Fibroblast of upper back skin (primary cell): ENCODE results near the gene CNIH1.
A peak's percentile ranks its signal among the peaks of the same experiment; 100 is the strongest.
"Not testable (repeated sequence)": the region's sequence is repeated elsewhere in the genome, so short reads cannot be mapped to it uniquely, and the experiment has no call there.

Experiments
- DNase-seq: peaks from one replicate; pipeline ENCODE4 v3.0.0-alpha.2; 2013

Gene CNIH1

GRCh38 chr14:54425537-54426274, 15.5 kb downstream of the CNIH1 start:
- DNase-seq = no peak

DNA sequence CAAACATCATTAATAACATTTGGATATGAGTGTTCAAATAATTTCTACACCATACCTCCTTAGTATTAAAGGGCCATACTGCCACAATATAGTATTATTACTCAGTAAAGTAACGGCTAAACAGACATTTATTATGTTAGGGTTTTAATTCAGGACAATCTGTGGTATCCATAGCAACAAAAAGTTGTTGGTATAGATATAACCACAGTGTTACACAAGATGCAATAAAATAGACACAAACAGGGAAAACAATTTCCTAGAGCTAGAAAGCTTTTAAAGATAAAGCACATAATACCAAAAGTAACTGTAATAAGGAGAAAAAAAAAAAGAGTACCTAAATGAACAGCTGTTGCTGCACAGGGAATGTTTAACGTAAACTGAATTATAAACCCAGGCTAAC, 16.1 kb downstream of the CNIH1 start:
- no peak for DNase-seq

DNA sequence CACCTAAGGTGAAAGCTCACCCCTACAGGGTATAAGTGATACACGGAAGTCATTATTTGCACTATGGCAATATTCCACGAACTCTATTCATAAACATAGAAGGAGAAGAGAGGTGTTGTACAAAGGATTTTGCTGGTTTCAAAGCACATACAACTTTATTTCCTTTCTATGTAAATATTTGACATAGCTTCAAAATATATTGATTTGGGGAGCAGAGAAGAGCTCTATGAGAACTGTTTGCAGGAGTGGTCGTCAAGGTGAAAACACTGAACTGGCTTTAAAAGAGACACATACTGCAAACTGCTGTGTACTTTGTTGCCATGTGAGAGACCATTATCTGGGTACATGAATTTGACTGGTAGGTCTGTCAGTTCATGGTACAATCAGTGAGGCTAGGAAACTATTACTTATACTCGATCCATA, 16.7 kb downstream of the CNIH1 start:
- DNase-seq = no peak

- DNase-seq = no peak
Measured at GRCh38 chr14:54423991-54424390, 17.2 kb downstream of the CNIH1 start.

- peak; percentile 56 for DNase-seq
Measured at GRCh38 chr14:54420478-54421142, 20.6 kb downstream of the CNIH1 start.

GRCh38 chr14:54411371-54411770, 29.8 kb downstream of the CNIH1 start:
- no peak for DNase-seq

DNA sequence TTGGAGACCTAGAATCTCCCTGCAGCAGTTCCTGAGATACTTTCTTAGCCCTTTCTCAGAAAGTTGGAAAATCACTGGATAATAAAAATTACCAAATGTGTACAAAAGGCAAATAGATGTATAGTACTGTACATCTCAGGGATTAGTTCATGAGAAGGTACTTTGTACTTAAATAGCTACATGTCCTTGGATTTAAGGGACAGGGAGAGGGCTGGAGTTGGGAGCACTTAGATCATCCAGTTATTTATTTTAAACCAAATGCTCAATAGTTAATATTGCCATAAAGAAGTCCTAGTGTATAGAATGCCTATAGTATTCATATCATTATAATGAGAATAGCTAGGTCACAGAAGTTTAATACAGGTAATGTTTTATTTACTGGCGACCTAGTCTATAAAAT, 31.0 kb downstream of the CNIH1 start:
- DNase-seq = no peak

- DNase-seq = peak; percentile 53
Measured at GRCh38 chr14:54403401-54404005, 37.7 kb downstream of the CNIH1 start.

GRCh38 chr14:54399560-54399959, 41.6 kb downstream of the CNIH1 start:
- DNase-seq = no peak

DNA sequence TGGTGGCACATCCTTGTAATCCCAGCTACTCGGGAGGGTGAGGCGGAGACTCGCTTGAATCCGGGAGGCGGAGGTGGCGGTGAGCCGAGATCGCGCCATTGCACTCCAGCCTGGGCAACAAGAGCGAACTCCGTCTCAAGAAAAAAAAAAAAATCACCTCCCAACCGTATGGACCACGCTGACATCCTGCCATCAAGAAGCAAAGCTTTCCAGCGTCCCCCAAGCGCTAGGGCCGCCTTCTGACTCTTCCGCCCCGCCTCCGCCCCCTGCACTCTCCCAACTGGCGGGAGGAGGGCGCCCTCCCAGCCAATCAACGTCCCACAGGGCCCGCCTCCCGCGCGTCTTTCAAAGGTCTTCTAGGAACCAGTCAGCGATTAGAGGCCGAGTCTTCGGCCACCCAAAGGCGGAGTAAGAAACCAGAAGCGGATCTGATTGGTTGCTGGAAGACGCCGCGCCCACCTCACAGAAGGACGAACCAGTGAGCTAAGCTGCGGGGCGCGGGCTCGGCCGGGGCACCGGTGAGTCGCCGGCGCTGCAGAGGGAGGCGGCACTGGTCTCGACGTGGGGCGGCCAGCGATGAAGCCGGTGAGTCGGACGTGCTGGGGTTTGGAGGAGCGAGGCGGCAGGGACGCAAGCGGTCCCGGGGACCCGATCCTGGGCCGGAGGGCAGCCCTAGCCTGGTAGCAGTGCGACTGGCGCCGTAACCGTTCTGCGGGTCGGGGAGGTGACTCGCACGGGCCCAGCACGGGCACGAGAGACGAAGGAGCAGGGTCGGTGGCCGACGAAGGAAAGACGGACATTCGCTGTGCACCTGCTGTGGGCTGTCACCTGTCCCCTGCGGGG, 44.5 kb downstream of the CNIH1 start, which contains the start of gene CDKN3:
Gene CDKN3, plus strand, starts transcription at position 515 of the 843 bp plus-strand sequence. Its CDS starts 62 bp downstream, at position 577.
- DNase-seq = peak; percentile 99

DNA sequence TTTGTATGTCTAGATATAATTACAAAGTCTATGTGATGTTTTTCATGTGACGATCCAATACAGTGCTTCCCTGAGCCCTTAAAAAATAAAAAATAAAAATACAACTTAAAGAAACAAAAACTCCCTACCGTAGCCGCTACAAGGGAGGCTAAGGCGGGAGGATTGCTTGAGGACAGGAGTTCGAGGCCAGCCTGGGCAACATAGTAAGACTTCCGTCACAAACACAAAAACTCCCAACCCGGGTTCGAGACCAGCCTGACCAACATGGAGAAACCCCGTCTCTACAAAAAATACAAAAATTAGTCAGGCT, 45.0 kb downstream of the CNIH1 start:
- DNase-seq = no peak

GRCh38 chr14:54395716-54396115, 45.5 kb downstream of the CNIH1 start:
- no peak for DNase-seq

- no peak for DNase-seq
Measured at GRCh38 chr14:54395284-54395683, 45.9 kb downstream of the CNIH1 start.

GRCh38 chr14:54394596-54394995, 46.6 kb downstream of the CNIH1 start:
- DNase-seq = no peak

DNA sequence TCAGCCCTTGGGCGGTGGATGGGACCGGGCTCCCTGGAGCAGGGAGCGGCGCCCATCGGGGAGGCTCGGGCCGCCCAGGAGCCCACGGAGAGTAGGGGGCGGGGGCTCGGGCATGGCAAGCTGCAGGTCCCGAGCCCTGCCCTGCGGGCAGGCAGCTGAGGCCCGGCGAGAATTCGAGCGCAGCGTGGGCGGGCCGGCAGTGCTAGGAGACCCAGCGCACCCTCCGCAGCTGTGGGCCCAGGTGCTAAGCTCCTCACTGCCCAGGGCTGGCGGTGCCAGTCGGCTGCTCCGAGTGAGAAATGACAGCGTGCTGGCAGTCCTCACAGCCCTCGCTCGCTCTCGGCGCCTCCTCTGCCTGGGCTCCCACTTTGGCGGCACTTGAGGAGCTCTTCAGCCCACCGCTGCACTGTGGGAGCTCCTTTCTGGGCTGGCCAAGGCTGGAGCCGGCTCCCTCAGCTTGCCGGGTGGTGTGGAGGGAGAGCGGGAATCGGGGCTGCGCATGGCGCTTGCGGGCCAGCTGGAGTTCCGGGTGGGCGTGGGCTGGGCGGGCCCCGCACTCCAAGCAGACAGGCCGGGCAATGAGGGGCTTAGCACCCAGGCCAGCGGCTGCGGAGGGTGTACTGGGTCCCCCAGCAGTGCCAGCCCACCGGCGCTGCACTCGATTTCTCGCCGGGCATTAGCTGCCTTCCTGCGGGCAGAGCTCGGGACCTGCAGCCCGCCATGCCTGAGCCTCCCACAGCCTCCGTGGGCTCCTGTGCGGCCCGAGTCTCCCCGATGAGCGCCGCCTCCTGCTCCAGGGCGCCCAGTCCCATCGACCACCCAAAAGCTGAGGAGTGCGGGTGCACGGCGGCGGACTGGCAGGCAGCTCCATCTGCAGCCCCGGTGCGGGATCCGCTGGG, 47.9 kb downstream of the CNIH1 start:
- not testable (repeated sequence) for DNase-seq

DNA sequence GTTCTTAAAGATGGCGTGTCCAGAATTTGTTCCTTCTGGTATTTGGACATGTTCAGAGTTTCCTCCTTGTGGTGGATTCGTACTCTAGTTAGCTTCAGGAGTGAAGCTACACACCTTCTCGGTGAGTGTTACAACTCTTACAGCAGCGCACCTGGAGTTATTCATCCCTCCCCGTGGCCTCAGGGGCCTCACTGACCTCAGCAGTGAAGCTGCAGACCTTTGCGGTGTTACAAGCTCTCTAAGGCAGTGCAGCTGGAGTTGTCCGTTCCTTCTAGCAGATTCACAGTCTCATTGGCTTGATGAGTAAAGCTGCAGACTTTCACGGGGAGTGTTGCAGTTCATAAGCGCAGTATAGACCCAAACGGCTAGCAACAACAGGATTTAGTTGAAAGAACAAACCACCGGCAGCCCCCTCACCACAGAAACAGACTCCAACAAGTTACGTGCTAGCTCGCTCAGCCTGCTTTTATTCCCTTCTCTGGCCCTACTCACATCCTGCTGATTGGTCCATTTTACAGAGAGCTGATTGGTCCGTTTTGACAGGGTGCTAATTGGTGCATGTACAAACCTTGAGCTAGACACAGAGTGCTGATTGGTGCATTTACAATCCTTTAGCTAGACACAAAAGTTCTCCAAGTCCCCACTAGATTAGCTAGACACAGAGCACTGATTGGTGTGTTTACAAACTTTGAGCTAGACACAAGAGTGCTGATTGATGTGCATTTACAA, 48.9 kb downstream of the CNIH1 start:
- no peak for DNase-seq

DNA sequence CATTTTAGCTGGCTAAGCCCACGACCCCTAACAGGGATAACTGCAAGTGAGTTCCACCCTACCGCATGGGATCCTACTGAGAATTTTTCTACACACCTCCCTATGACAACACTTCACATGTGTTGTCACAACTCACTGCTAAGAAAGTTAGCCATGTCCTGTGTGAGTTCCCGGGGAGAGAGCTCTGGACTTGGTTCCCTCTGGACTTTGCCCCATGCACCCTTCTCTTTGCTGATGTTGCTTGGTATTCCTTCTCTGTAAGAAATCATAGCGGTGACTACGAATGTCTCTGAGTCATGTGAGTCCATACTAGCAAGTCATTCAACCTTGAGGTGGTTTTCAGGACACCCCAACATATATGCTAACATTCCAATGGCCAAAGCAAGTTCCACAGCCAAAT, 53.8 kb downstream of the CNIH1 start:
- no peak for DNase-seq

DNA sequence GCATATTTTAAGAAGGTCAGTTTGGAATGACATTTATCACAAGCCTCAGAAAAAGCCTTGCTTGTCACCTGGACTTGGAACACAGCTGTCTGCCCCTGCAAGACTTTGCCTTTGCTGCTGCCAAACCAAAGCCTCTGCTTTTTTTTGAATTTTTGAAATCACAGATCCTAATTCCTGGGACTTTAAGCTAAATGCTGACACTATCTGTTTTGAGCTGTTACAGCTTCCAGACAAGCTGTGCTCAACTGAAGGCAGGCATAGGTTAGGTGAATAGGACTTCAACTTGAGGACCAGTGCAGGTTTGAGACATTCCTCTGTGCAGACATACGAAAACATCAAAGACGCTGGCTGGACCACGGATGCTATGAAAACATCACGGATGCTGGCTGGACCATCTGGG, 55.6 kb downstream of the CNIH1 start:
- DNase-seq = no peak

DNA sequence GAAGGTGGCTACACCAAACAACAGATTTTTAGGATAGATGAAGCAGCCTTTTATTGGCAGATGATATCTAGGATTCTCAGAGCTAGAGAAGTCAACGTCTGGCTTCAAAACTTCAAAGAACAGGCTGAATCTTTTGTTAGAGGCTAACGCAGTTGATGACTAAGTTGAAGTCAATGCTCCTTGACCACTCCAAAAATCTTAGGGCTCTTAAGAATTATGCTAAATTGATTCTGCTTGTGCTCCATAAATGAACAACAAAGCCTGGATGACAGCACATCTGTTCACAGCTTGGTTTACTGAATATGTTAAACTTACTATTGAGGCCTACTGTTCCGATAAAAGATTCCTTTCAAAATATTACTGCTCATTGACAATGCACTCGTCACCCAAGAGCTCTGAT, 57.3 kb downstream of the CNIH1 start:
- DNase-seq = no peak

GRCh38 chr14:54381821-54382220, 59.4 kb downstream of the CNIH1 start:
- DNase-seq = no peak

DNA sequence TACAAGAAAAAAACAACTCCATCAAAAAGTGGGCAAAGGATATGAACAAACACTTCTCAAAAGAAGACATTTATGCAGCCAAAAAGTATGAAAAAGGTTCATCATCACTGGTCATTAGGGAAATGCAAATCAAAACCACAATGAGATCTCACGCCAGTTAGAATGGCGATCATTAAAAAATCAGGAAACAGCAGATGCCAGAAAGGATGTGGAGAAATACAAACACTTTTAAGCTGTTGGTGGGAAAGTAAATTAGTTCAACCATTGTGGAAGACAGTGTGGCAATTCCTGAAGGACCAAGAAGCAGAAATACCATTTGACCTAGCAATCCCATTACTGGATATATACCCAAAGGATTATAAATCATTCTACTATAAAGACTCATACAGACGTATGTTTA, 60.6 kb downstream of the CNIH1 start:
- not testable (repeated sequence) for DNase-seq

GRCh38 chr14:54378893-54379292, 62.3 kb downstream of the CNIH1 start:
- not testable (repeated sequence) for DNase-seq
